B cell (primary cell): Measurements from ENCODE around the gene OSBPL5. TPM values are rescaled to one million over a fixed set of nuclear protein-coding genes. Genes with fewer than 3 reads are reported as not detected.
"Not testable (repeated sequence)": the region's sequence is repeated elsewhere in the genome, so short reads cannot be mapped to it uniquely, and the experiment has no call there.

Source experiments
- ATAC-seq: fragments of 200-7000 bp; cut with Tn5 transposase; one replicate; pipeline ENCODE4 v1.10.0; 2021; ENCODE audit warnings: low read depth, mild to moderate bottlenecking, moderate number of reproducible peaks, moderate library complexity
- CTCF ChIA-PET: fragments of 350-600 bp; sonication (Branson Sonifier 250); formaldehyde crosslinking; loops from one replicate; lab custom pipeline; 2021; ENCODE audit warnings: antibody characterized with exemption, inconsistent platforms; lab: Charles Lee
- POLR2A ChIA-PET: fragments of 350-600 bp; sonication (Branson Sonifier 250); formaldehyde crosslinking; loops from one replicate; lab custom pipeline; 2021; ENCODE audit warnings: antibody characterized with exemption; lab: Charles Lee
- DNase-seq: peaks from one replicate; pipeline ENCODE4 v3.0.0; 2013
- H2AFZ ChIP-seq: 2 replicates; pipeline ENCODE4 v1.6.1; 2012; ENCODE audit warnings: mild to moderate bottlenecking, low read depth, low read length; ENCODE audit not compliant: insufficient read depth, poor library complexity, severe bottlenecking
- H3K27ac ChIP-seq, 2 donors: 1 replicate in 1 of 2; 2 replicates in 1 of 2; pipeline ENCODE4 v1.5.1; 2012 to 2013; ENCODE audit warnings: low read length in 2 of 2, mild to moderate bottlenecking in 2 of 2, moderate library complexity in 1 of 2
- H3K27me3 ChIP-seq, 4 experiments: fragments of 200-600 bp in 1 of 4; sonication (generic) in 1 of 4; replicated peaks in 1 of 4; 1 replicate in 2 of 4; 2 replicates in 2 of 4; pipeline versions ENCODE4 v1.6.1 to v1.7.0; 2013 to 2016; ENCODE audit warnings: low read length in 3 of 4, mild to moderate bottlenecking in 2 of 4, mixed read lengths in 1 of 4, moderate library complexity in 1 of 4; ENCODE audit not compliant: insufficient read depth in 4 of 4, control insufficient read depth in 3 of 4; ENCODE audit errors: control extremely low read depth in 1 of 4
- H3K36me3 ChIP-seq, 2 experiments: replicated peaks in 1 of 2; 1 replicate in 1 of 2; 2 replicates in 1 of 2; pipeline versions ENCODE4 v1.6.1 to v1.7.1; 2013; ENCODE audit warnings: low read length in 1 of 2; ENCODE audit not compliant: insufficient read depth in 2 of 2, control insufficient read depth in 1 of 2; ENCODE audit errors: control extremely low read depth in 1 of 2, extremely low read depth in 1 of 2
- H3K4me1 ChIP-seq, 2 donors: fragments of 200-600 bp in 1 of 2; sonication (generic) in 1 of 2; 1 replicate in 1 of 2; 2 replicates in 1 of 2; pipeline versions ENCODE4 v1.5.1 to v1.6.1; 2013 to 2017; ENCODE audit warnings: low read length in 2 of 2; ENCODE audit not compliant: control insufficient read depth in 2 of 2, insufficient read depth in 2 of 2
- H3K4me2 ChIP-seq: replicated peaks from 2 replicates; pipeline ENCODE3; 2012; ENCODE audit warnings: mild to moderate bottlenecking, low read depth, low read length; ENCODE audit not compliant: poor library complexity, severe bottlenecking
- H3K4me3 ChIP-seq, 5 experiments: fragments of 200-600 bp in 1 of 5; sonication (generic) in 1 of 5; 1 replicate in 3 of 5; 2 replicates in 2 of 5; pipeline versions ENCODE4 v1.5.1 to v1.7.0; 2011 to 2016; ENCODE audit warnings: low read length in 4 of 5, mild to moderate bottlenecking in 4 of 5, low read depth in 2 of 5, control low read depth in 1 of 5, moderate library complexity in 1 of 5; ENCODE audit not compliant: insufficient read depth in 1 of 5; ENCODE audit errors: control extremely low read depth in 1 of 5, extremely low read depth in 1 of 5
- H3K79me2 ChIP-seq: fragments of 200-600 bp; sonication (generic); one replicate; pipeline ENCODE4 v1.6.0; 2016; ENCODE audit warnings: low read length; ENCODE audit not compliant: control insufficient read depth, insufficient read depth
- H3K9ac ChIP-seq: fragments of 200-600 bp; sonication (generic); 2 replicates; pipeline ENCODE4 v1.6.1; 2017; ENCODE audit warnings: mild to moderate bottlenecking, low read length, moderate library complexity
- H3K9me3 ChIP-seq, 3 donors: one replicate each; pipeline versions ENCODE4 v1.6.1 to v1.7.1; 2013; ENCODE audit warnings: low read length in 2 of 3; ENCODE audit not compliant: control insufficient read depth in 2 of 3, insufficient read depth in 1 of 3; ENCODE audit errors: control extremely low read depth in 1 of 3
- H4K20me1 ChIP-seq: 2 replicates; pipeline ENCODE4 v1.6.0; 2012; ENCODE audit warnings: mild to moderate bottlenecking, low read length; ENCODE audit not compliant: insufficient read depth, control insufficient read depth, poor library complexity, severe bottlenecking
- H3K27ac Mint-ChIP-seq: one replicate; pipeline ENCODE4 v1.8.0; 2021; ENCODE audit warnings: mixed read lengths
- H3K27me3 Mint-ChIP-seq: one replicate; pipeline ENCODE4 v1.8.0; 2021; ENCODE audit warnings: mixed read lengths
- H3K4me1 Mint-ChIP-seq: one replicate; pipeline ENCODE4 v1.8.0; 2021; ENCODE audit warnings: mixed read lengths
- H3K4me3 Mint-ChIP-seq: one replicate; pipeline ENCODE4 v1.8.0; 2021; ENCODE audit warnings: mixed read lengths
- H3K9me3 Mint-ChIP-seq: one replicate; pipeline ENCODE4 v1.8.0; 2022; ENCODE audit warnings: mixed read lengths; ENCODE audit not compliant: insufficient read depth
- CTCF ChIP-seq: fragments of 200-600 bp; IDR thresholded peaks from one replicate; pipeline ENCODE4 v1.8.0; 2022; ENCODE audit warnings: antibody characterized with exemption, mild to moderate bottlenecking
- EZH2 ChIP-seq: IDR thresholded peaks from 2 replicates; pipeline ENCODE4 v1.6.1; 2012; ENCODE audit warnings: borderline replicate concordance, low read depth, mild to moderate bottlenecking, moderate library complexity, low read length; ENCODE audit not compliant: insufficient read depth, poor library complexity, severe bottlenecking
- WGBS: methylation state at CpG from one replicate; pipeline ENCODE4 v1.1.5; 2013; ENCODE audit warnings: missing lambda C conversion rate; ENCODE audit not compliant: insufficient coverage; 5-methylcytosine and 5-hydroxymethylcytosine counted together
- intact Hi-C: fragments of 100-400 bp; cut with micrococcal nuclease; formaldehyde crosslinking; loops from one replicate; pipeline ENCODE4 v1.10.0; 2022
- polyA plus RNA-seq: library from polyadenylated mRNA; depleted of rRNA; stranded (reverse); fragments of >200 nt; gene quantifications from 2 replicates; pipeline ENCODE4 v1.2.3, GENCODE V29; 2012
- total RNA-seq, 2 donors: library from RNA; stranded (reverse); fragments of 120-200 nt in 1 of 2; gene quantifications; 1 replicate in 1 of 2; 2 replicates in 1 of 2; pipeline versions ENCODE4 v1.2.3 to v1.2.4, GENCODE V29; 2013 to 2022

OSBPL5 gene
- total and polyA plus RNA-seq, 2 donors (not counting 1 experiment from before 2014, with no cell fraction given): 0.15 to 1.2 TPM

- H3K36me3 ChIP-seq, intact Hi-C loops, ATAC-seq, H3K4me3 ChIP-seq, DNase-seq, H3K79me2 ChIP-seq, POLR2A ChIA-PET, H3K4me2 ChIP-seq, H3K9ac ChIP-seq, H3K9me3 ChIP-seq, H3K4me1 ChIP-seq, H3K4me3 Mint-ChIP-seq, H3K27ac Mint-ChIP-seq, H3K9me3 Mint-ChIP-seq, H3K27ac ChIP-seq, H4K20me1 ChIP-seq, H3K4me1 Mint-ChIP-seq, H3K27me3 Mint-ChIP-seq, H3K27me3 ChIP-seq, H2AFZ ChIP-seq: not testable (repeated sequence)
- CTCF ChIA-PET: interaction anchor here (1.1 kb wide), 1 partner anchor 22 kb away, joined by 4 read pairs; no protein-coding TSS in a partner anchor
These were observed 51.4 kb downstream of the OSBPL5 start for GRCh38 chr11:3113661-3114060.

GRCh38 chr11:3111919-3112690 lies 53.0 kb downstream of the OSBPL5 start:
- DNase-seq: no peak
- ATAC-seq: no peak
- POLR2A ChIA-PET: no interaction called here
- WGBS: 77% methylated on average over 5 of the region's 9 CpGs
- Mint-ChIP-seq H3K9me3 (peaks cover 7% of the 10 kb centered on the region), H3K4me3 (no peak overlapping the region), H3K27ac (no peak overlapping the region), H3K4me1 (no peaks in the 10 kb centered on the region), H3K27me3 (peaks cover 8% of the 10 kb centered on the region)
- peaks cover 1 to 4% (median 2%) of the 10 kb centered on the region in 3 donors for H3K9me3 ChIP-seq
- H3K79me2 ChIP-seq: no peaks in the 10 kb centered on the region
- no peaks in the 10 kb centered on the region for H3K4me1 ChIP-seq
- CTCF ChIA-PET: no interaction called here
- no peak overlapping the region for H3K27ac ChIP-seq
- H3K27me3 ChIP-seq: no peaks in the 10 kb centered on the region
- H3K4me2 ChIP-seq: no peak overlapping the region
- no peaks in the 10 kb centered on the region for H3K36me3 ChIP-seq
- TF ChIP-seq EZH2 (no peak), CTCF (no peak)
- H4K20me1 ChIP-seq: no peaks in the 10 kb centered on the region
- intact Hi-C loops: no loop called here
- H3K4me3 ChIP-seq: no peak overlapping the region
- no peak overlapping the region for H3K9ac ChIP-seq
- H2AFZ ChIP-seq: no peak overlapping the region
